CMK (cell line): ENCODE measurements around the gene ZBTB16.
A peak's percentile ranks its signal among the peaks of the same experiment; 100 is the strongest.

ENCODE experiments used
- DNase-seq: peaks from one replicate; pipeline ENCODE4 v3.0.0-alpha.2; 2010; ENCODE audit warnings: low read depth

ZBTB16 gene, protein sequence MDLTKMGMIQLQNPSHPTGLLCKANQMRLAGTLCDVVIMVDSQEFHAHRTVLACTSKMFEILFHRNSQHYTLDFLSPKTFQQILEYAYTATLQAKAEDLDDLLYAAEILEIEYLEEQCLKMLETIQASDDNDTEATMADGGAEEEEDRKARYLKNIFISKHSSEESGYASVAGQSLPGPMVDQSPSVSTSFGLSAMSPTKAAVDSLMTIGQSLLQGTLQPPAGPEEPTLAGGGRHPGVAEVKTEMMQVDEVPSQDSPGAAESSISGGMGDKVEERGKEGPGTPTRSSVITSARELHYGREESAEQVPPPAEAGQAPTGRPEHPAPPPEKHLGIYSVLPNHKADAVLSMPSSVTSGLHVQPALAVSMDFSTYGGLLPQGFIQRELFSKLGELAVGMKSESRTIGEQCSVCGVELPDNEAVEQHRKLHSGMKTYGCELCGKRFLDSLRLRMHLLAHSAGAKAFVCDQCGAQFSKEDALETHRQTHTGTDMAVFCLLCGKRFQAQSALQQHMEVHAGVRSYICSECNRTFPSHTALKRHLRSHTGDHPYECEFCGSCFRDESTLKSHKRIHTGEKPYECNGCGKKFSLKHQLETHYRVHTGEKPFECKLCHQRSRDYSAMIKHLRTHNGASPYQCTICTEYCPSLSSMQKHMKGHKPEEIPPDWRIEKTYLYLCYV

DNA sequence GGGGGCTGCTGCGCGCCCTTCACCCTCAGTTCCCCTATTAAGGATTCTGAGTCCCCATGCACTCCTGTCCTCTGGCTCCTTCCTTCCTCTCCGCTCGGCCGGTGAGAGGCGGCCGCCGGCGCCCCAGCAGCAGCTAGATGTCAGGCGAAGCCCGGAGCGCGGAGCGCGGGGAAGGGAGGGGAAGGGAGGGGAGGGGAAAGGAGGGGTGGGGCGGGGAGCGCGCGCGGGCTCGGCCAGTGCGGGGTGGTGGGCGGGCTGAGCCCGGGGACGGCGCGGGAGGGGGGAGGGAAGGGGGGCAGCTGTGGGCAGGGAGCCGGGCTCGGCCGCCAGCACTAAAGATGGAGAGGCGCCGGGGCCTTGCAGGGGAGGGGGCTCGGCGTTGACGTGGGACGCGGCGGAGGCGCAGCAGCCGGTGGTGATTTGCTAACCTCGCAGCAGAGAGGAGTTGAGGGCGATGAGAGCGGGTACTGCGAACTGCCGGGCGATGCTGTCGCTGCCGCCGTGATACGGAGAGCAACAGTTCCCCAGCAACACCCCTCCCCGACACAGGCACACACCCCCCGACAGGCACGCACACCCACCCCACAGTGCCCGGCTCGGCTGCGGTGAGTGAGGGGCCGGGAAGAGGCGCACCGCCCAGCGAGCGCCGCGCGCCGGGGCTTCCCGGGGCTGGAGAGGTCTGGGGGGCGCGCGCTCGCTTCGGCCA, at the start of gene ZBTB16:
ZBTB16 (plus strand) TSS at position 434 of the 706 bp plus-strand sequence. CDS start 3,590 bp downstream, outside the sequence.
- peak; percentile 64 for DNase-seq

GRCh38 chr11:114010931-114011330, 48.6 kb upstream of the ZBTB16 start:
- DNase-seq = no peak

- no peak for DNase-seq
These were observed 48.1 kb upstream of the ZBTB16 start for GRCh38 chr11:114011443-114011842.

GRCh38 chr11:114015117-114015516, 44.4 kb upstream of the ZBTB16 start:
- no peak for DNase-seq

DNA sequence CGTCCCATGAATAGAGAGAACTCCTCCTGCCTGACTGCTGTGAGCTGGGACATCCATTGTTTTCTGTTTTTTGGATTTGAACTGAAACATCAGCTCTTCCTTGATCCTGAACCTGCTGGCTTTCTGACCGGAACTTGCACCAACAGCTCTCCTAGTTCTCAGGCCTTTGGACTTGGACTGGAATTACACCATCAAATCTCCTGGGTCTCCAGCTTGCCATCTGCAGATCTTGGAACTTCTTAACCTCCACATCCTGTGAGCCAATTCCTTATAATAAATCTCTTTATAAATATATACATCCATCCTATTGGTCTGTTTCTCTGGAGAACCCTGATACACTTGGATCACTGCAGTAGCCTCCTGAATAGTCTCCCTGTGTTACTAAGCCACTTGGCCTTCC, 42.5 kb upstream of the ZBTB16 start:
- DNase-seq = no peak

- DNase-seq = no peak
These were observed 41.8 kb upstream of the ZBTB16 start for GRCh38 chr11:114017723-114018122.

DNA sequence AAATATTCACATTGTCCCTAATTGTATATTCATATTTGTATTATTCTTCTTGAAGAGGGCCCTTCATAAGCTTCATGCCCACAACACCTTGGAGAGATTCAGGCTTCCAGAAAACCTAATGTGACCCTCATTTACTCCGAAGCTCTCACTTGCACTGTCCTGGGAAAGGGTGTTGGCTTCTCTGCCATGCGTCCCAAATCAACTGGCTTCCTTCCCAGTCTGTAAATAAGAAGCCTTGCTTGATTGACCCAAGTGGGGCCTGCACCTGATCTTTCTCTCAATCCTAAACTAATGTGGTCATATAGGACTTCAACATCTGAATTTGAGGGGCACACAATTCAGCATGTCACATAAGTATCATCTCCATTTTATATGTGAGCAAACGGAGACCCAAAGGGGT, 40.5 kb upstream of the ZBTB16 start:
- no peak for DNase-seq

DNA sequence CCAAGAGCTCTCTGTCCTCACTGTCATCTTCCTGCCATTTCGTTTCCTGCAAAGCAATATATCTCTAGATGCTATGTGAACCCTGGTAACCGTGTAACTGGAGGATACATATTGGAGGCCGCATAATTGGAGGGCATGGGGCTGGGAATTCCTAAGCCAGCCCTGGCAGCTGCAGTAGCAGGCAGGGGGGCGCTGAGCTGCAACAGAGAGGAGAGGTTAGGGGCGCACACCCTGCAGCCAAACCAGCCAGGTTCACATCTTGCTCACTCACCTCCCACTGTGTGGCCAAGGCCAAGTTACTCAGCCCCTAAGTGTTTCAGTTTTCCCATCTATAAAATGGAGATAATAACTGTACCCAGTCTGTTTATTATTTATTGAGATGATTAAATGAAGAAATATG, 39.9 kb upstream of the ZBTB16 start:
- DNase-seq = no peak

GRCh38 chr11:114025329-114025907, 34.1 kb upstream of the ZBTB16 start:
- DNase-seq = no peak

- DNase-seq = peak; percentile 48
These were observed 33.2 kb upstream of the ZBTB16 start for GRCh38 chr11:114026355-114026754.

DNA sequence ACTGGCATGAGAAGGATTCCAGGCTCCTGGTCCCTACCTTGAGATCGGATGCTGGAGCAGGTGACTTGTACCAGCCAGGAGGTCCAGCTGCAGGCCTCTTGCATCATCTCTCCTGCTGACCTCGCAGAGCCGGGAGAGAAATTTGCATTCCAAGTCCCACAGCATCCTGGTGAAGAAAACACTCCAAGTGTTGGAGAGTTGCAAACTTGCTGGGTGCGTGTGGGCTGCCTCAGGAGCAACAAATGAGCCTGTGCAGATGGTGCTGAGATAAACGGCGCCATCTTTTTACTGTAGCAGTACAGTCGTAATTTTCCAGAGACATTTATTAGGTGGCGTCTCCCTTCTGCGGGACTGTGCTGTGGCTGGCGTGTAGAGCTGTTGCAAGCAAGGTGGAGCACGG, 32.1 kb upstream of the ZBTB16 start:
- DNase-seq = no peak

DNA sequence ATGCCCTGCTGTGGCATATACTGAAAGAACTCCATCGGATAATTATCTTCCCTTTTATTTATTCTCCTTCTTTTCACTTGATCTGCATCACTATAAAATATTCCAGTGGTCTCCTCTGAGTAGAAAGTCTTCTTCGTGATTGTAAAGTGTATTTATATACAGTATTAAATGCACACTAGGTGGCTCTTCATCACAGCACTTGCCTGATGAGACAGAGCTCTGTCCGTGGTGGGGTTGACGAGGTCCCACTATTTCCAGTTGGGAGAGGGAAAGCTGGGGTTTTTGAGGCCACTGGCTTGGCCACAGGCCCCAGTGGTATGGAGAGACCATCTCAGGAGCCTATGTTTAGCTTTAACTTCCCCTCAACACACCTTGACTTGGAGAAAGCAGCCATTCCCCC, 31.6 kb upstream of the ZBTB16 start:
- DNase-seq = no peak

DNA sequence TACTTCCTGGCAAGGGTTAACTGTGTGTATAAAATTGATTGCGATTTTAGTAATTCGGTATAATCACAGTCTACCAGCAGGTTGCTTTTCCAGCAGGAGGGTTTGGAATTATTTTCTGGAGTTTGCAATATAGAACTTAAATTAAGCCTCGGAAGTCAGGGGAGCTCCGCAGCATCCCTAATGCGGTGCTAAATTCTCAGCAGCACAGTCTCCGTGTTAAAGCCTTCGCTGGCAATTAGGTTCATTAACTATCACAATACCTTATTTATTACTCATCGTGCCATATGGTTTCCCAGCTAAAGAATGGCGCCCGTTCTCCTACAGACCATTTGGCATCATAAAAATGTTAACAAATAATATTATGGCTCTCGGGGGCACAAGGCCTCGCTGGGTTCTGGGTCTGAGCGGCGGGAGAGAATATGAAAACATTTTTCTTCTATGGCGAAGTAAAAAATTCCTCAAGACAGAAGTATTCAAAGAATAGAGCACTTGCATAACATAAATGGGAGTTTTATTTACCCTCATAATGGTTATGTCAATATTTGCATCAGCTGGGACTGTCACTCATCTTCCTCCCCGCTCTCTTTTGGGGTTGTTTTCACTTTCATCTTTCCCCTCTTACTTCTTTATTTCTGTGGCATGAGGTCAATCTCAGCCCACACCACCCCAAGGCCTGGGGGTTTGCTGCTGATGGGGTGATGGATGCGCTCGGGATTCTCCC, 28.1 kb upstream of the ZBTB16 start:
- no peak for DNase-seq

DNA sequence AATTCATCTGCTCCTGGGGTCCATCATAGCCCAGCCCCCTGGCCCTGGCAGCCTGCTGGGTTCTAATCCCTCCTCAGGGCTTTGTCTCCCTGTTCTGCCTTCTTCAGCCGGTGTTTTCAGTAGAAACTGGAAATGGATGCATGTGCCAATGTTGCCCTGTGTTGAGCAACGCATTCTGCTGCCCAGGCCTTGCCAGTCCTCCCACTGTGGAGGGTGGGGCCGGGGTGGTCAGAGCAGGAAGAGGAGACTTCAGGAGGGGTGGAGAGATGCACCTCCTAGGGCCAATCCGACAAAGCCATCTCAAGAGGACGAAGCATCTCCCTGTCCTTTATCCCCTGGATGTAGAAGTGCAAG, 27.6 kb upstream of the ZBTB16 start:
- DNase-seq = no peak

DNA sequence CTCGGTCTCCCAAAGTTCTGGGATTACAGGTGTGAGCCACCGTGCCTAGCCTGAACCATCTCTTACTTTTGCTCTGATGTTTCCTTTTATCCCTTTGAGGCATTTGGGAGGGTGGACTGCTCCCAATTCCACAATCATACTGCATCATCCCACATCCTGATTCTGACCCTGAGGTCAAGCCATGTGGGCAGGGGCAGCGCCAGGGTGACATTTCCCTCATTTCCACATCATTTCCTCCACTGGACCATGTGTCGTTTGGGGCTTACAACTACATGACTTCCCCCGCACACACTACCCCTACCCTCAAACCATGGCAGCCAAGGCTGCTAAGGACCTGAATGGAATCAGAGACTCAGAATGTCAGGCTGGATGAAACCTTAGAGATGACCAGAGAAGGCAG, 26.4 kb upstream of the ZBTB16 start:
- no peak for DNase-seq

DNA sequence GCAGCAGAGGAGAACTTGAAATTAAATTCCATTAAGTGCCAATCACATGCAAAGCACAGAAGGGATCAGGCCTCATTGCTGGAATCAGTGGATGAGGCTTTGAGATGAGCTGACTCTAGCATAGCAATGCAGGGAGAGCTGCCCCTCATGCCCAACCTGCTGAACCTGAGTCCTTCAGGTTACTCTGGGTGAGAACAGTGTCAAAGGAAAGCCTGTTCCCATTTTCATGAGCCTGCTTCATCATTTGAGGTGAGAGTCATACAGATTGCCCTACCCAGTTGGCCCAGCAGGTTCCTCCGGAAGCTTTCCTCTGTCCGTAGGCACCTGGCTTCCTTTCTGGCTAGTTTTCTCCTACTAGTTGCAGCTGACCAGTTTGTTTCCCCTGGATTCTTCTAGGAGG, 25.9 kb upstream of the ZBTB16 start:
- DNase-seq = no peak

GRCh38 chr11:114034956-114035355, 24.6 kb upstream of the ZBTB16 start:
- no peak for DNase-seq

DNA sequence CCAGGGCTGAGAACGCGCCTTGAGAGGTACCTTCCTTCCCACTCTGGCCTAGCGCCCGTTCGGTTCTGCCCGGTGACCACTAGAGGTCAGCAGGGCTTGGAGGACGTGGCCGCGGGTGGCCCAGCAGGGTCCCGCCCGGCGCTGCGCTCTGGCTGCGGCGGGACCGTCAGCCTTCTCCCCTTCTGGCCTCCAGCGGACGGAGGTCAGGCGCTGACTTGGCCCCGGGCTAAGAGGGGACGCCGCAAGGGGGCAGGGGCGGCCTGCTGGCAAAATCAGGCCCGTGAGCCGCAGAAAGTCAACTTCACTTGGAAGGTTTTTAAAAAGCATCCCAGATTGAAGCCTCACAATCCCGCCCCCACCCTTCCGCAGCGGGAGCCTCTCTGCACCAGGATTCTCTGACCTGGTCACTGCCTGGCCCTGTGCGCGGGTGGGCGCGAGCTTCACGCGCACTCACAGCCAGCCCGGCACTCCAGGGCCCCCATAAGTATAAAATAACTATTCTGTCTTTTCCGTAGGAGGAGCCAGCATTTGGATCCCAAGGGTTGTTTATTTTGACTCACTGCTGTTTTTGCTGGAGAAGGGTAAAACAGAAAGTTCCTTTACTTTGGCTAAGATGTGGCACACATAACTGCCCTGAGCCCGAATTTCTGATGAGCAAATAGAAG, 23.2 kb upstream of the ZBTB16 start:
- DNase-seq = peak; percentile 65

DNA sequence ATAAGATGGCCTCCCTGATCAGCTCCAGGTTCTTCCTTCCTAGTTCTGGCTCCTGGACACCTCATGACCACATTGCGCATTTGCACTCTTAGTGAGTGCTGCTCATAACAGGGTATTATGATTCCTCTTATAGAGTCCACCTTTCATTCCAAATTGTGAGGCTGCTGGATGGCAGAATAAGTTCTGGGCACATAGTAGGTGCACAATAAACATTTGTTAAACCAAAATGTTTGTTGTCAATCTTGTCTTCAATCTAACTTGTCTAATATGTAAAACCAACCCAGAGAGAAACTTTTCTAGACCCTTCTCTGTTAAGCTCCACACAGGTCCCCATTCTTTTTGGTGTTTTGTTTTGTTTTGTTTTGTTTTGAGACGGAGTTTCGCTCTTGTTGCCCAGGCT, 22.6 kb upstream of the ZBTB16 start:
- no peak for DNase-seq

DNA sequence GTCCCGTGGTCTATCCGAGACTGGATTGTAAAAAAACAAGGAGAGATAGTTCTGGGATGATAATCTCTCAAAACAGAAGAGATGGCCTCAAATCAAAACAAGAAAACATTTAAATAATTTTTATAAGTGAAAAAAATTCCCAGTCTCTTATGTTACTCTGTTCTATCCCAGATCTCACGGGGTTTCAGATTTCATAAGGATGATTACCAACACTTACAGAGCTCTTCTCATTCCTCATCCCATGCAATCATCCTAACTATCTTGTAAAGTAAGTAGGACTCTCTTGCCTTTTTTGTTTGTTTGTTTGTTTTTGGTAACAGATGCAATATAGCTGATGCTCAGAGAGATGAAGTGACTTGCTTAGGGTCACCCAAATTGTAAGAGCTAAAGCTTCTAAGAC, 20.0 kb upstream of the ZBTB16 start:
- no peak for DNase-seq

DNA sequence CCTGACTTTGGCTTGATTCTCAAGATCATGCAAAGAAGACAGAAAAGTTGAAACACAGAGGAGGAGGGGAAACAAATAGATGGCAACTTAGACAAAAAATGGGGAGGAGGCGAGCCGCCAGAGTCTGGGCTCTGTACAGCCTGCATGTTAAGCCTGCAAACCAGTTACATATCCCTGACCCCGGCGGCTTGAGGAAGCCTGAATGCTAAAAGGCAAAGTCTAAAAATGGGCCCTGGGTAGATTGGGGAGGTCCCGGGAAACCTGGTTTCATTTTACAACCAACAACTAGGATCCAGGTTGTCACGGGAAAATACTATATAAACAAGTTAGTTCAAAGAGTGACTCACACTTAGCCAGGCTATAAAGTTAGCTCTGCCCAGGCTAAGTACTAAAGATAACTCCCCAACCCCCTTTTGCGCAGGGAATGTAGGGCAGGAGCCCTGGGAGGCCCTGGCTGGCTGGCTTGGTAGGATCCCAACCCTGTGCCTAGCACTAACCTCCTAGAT, 18.8 kb upstream of the ZBTB16 start:
- DNase-seq = no peak
